Pulmonary artery endothelial cell (primary cell): ENCODE measurements around the gene ZGLP1. TPM values are rescaled to one million over a fixed set of nuclear protein-coding genes. Genes with fewer than 3 reads are reported as not detected.

Experiments used
- DNase-seq: peaks from one replicate; pipeline ENCODE4 v3.0.0-alpha.2; 2011; ENCODE audit warnings: low read depth, low spot score
- total RNA-seq: library from RNA; depleted of rRNA; stranded (reverse); fragments of >200 nt; gene quantifications from 2 replicates; pipeline ENCODE4 v1.2.3, GENCODE V29; 2014

Gene ZGLP1
- total RNA-seq, 1 donor from 2014 or later = 0.26 TPM

DNA sequence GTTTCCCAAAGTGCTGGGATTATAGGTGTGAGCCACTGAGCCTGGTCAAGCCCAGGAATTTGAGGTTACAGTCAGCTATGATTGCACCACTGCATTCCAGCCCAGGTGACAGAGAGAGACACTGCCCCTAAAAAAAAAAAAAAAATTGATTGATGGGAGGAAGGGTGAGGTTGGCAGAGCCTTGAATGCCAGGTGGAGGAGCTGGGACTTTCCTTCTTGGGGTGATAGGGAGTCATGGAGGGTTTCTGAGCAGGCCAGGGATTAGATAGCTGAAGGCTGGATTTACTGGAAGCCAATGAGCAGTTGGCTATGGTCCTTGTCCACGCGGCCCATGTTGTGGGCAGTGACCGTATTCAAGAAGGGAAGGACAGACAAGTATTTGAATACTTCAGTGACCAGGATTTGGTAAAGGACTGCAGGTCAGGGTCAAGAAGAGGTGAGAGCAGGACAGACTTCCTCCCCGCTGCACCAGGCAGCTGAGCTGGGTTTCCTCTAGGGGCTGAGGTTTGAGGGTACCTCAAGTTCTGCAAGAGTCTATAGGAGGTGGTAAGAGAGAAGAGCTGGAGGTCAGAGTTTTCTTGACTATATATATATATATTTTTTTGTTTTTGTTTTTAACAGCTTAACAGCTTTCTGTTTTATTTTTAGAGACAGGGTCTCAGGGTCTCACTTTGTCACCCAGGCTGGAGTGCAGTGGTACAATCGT lies 29.7 kb downstream of the ZGLP1 start:
- no peak for DNase-seq

DNA sequence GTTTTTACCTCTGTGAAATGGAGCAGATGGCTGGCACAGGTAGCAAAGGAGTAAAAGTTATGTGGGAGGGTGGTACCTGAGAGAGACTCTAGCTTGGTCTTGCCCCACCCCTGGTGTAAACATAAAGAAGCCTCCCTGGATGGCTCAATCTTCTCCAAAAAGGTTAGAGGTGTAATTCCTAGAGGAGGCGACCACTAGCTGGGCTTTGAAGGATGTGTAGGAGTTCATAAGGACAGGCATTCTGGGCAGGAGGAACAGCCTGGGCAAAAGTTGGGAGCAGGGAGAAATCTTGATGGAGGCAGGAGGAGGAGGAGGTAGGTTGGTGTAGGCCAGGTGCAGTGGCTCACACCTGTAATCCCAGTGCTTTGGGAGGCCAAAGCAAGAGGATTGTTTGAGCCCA lies 30.7 kb downstream of the ZGLP1 start:
- DNase-seq = no peak

DNA sequence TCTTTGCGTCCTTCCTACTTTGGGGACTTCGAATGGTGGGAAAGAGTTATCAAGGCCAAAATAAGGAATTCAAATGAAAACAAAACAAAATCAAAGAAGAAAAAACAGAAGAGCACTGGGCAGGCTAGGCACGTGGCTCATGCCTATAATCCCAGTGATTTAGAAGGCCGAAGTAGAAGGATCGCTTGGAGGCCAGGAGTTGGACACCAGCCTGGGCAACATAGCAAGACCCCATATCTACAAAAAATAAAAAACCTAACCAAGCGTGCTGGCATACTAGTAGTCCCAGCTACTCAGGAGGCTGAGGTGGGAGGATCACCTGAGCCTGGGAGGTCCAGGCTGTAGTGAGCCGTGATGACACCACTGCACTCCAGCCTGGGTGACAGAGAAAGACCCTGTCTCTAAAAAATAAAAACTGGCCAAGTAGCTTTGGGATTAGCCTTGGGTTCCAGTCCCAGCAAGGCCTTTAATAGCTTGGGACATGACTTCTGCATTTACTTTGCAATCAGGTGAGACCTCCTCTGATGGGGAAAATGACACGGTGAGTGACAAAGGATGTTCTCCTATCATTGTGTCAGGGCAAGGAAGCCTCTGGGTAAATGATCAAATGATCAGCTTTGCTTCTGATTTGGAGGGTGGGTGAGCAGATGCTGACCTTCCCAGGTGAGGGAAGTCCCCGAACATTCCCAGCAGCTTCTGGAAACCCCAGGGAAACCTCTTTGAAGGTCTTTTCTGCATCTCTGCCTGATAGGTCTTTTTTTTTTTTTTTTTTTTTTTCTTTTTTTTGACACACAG lies 31.6 kb downstream of the ZGLP1 start:
- DNase-seq = no peak

- no peak for DNase-seq
Measured at GRCh38 chr19:10274589-10274988, 35.0 kb downstream of the ZGLP1 start.

- DNase-seq = no peak
Measured at GRCh38 chr19:10271543-10272086, 38.0 kb downstream of the ZGLP1 start.

DNA sequence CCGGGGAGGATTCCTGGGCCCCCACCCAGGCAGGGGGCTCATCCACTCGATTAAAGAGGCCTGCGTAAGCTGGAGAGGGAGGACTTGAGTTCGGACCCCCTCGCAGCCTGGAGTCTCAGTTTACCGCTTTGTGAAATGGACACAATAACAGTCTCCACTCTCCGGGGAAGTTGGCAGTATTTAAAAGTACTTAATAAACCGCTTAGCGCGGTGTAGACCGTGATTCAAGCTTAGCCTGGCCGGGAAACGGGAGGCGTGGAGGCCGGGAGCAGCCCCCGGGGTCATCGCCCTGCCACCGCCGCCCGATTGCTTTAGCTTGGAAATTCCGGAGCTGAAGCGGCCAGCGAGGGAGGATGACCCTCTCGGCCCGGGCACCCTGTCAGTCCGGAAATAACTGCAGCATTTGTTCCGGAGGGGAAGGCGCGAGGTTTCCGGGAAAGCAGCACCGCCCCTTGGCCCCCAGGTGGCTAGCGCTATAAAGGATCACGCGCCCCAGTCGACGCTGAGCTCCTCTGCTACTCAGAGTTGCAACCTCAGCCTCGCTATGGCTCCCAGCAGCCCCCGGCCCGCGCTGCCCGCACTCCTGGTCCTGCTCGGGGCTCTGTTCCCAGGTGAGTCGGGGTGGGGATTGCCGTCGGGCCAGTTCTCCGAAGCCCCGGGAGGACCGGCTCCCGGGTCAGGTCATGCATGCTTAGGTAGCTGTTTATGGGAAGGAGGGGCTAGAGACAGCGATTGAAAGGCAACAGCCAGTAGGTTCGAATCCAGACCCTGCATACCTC lies 38.8 kb downstream of the ZGLP1 start, which contains the start of gene ICAM1:
TSS of gene ICAM1 (plus strand) at position 505 of the 779 bp plus-strand sequence. CDS start at position 545, 40 bp downstream.
- peak; percentile 87 for DNase-seq

- no peak for DNase-seq
Measured at GRCh38 chr19:10270180-10270615, 39.4 kb downstream of the ZGLP1 start.

DNA sequence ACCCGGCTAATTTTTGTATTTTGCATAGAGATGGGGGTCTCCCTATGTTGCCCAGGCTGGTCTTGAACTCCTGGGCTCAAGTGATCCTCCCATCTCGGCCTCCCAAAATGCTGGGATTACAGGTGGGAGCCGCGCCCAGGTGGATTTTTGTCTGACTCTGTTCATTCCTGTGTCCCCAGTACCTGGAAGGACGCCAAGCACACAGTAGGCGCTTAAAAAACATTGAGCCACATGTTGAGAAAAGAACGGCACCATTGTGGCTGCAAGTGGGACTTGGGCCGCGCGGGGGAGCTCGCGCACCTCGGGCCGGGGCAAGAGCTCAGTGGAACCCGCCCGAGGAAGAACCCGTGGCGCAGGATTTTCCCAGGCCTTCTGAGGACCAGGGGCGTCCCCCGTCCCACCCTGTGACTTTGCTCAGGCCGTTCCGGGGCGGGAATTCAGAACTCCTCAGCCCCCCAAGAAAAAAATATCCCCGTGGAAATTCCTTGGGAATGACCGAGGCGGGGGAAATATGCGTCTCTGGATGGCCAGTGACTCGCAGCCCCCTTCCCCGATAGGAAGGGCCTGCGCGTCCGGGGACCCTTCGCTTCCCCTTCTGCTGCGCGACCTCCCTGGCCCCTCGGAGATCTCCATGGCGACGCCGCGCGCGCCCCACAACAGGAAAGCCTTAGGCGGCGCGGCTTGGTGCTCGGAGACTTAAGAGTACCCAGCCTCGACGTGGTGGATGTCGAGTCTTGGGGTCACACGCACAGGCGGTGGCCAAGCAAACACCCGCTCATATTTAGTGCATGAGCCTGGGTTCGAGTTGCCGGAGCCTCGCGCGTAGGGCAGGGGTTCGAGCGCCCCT lies 40.1 kb downstream of the ZGLP1 start:
- peak; percentile 79 for DNase-seq

- no peak for DNase-seq
Measured at GRCh38 chr19:10268071-10268470, 41.5 kb downstream of the ZGLP1 start.

DNA sequence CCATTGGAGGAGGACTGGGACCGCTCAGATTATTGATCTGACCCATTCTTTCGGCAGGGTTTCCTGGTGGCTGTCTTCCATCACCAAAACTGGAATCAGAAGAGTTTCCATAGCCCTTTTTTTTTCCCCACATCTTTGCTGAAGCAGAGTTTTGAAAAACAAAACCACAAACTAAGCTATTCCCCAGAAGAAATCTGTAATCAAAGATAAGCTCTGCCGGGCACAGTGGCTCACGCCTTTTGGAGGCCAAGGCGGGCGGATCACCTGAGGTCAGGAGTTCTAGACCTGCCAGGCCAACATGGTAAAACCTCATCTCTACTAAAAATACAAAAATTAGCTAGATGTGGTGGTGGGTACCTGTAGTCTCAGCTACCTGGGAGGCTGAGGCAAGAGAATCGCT lies 42.9 kb downstream of the ZGLP1 start:
- DNase-seq = no peak

- DNase-seq = no peak
Measured at GRCh38 chr19:10262771-10263170, 46.8 kb downstream of the ZGLP1 start.

- DNase-seq = no peak
Measured at GRCh38 chr19:10260141-10260584, 49.5 kb downstream of the ZGLP1 start.

DNA sequence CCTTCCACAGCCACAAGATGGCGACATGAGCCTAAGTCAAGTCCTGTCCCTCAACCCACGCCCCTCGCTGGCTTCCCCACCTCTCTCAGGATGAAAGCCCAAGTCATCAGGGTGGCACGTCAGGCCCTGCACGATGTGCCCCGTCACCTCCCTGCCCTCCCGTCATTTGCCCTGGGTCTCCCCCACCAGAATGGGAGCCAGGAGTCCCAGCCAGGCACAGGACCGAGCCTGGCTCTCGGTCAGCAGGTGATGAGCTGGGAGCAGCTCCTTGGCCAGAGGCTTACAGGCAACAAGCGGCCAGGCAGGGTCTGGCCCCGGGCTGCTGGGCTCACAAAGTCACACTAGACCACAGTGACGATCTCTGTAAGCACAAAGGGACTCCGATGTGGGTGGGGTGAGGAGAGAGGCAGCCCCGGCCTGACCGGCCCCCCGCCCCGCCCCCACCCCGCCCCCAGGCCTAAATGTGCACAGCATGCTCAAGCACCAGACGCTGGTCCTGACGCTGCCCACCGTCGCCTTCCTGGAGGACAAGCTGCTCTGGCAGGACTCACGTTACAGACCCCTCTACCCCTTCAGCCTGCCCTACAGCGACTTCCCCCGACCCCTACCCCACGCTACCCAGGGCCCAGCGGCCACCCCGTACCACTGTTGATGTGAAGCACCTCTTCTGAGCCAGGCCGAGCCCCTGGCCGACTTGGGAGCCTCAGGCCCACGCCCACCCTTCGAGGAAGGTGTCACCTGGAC lies 50.3 kb downstream of the ZGLP1 start:
- DNase-seq = peak; percentile 60

DNA sequence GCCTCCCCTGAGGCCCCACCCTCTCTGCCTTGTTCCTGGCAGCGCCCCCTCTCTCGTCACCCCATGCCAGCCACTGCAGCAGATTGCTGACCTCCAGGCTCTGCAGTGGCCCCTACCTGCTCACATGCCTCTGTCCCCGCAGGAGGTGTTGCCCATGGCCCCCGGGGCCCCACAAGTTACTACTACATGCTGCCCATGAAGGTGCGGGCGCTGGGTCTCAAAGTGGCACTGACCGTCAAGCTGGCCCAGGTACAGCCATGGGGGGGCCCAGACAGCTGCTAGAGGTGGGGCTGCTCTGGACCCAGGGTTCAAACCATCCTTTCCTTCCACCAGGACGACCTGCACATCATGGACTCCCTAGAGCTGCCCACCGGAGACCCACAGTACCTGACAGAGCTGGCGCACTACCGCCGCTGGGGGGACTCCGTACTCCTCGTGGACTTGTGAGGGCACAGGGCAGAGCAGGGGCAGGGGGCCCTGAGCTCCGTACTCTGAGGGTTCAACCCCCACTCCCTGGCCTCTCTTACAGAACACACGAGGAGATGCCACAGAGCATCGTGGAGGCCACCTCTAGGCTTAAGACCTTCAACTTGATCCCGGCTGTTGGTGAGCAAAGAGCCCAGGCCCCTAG lies 51.4 kb downstream of the ZGLP1 start:
- no peak for DNase-seq

GRCh38 chr19:10256970-10257615 lies 52.5 kb downstream of the ZGLP1 start:
- no peak for DNase-seq

- no peak for DNase-seq
Measured at GRCh38 chr19:10256551-10256950, 53.1 kb downstream of the ZGLP1 start.

- DNase-seq = no peak
Measured at GRCh38 chr19:10255358-10255757, 54.3 kb downstream of the ZGLP1 start.
